Measurements from ENCODE around the gene COPS3.

Gene COPS3

GRCh38 chr17:17280613-17281549 lies at the start of gene COPS3:
Gene COPS3, minus strand, starts transcription at chr17:17281246. Its CDS starts 60 bp downstream, at chr17:17281186.
- Histone ChIP-seq H3K36me3 (ENCODE audit: control insufficient read depth, insufficient read depth, low read length) (no peaks in the 10 kb centered on the region), H3K4me3 (ENCODE audit: low read depth, low read length) (peak within 1 kb of the TSS; percentile 97)

GRCh38 chr17:17328251-17328650 lies 47.2 kb upstream of the COPS3 start:
- Histone ChIP-seq H3K4me3 (ENCODE audit: low read depth, low read length) (no peak overlapping the region), H3K9ac (ENCODE audit: low read depth, low read length) (no peak overlapping the region), H3K27me3 (ENCODE audit: control insufficient read depth, insufficient read depth, low read length) (no peaks in the 10 kb centered on the region), H3K9me3 (ENCODE audit: control insufficient read depth, insufficient read depth, low read length) (no peaks in the 10 kb centered on the region), H3K4me1 (ENCODE audit: control insufficient read depth, insufficient read depth, low read length) (no peaks in the 10 kb centered on the region), H3K36me3 (ENCODE audit: control insufficient read depth, insufficient read depth, low read length) (peaks cover 2% of the 10 kb centered on the region)

More at GRCh38 chr17:17280613-17281549, at the start of gene COPS3:
- Histone ChIP-seq H3K4me1 (ENCODE audit: control insufficient read depth, insufficient read depth, low read length) (no peaks in the 10 kb centered on the region), H3K27me3 (ENCODE audit: control insufficient read depth, insufficient read depth, low read length) (no peaks in the 10 kb centered on the region), H3K9ac (ENCODE audit: low read depth, low read length) (peak within 1 kb of the TSS; percentile 98), H3K9me3 (ENCODE audit: control insufficient read depth, insufficient read depth, low read length) (no peaks in the 10 kb centered on the region)

GRCh38 chr17:17326275-17326875 lies 45.3 kb upstream of the COPS3 start:
- peaks cover 7% of the 10 kb centered on the region for H3K36me3 ChIP-seq (ENCODE audit: control insufficient read depth, insufficient read depth, low read length)
- no peak overlapping the region for H3K9ac ChIP-seq (ENCODE audit: low read depth, low read length)
- H3K4me3 ChIP-seq (ENCODE audit: low read depth, low read length): no peak overlapping the region
- no peaks in the 10 kb centered on the region for H3K4me1 ChIP-seq (ENCODE audit: control insufficient read depth, insufficient read depth, low read length)
- no peaks in the 10 kb centered on the region for H3K9me3 ChIP-seq (ENCODE audit: control insufficient read depth, insufficient read depth, low read length)
- H3K27me3 ChIP-seq (ENCODE audit: control insufficient read depth, insufficient read depth, low read length): no peaks in the 10 kb centered on the region

- H3K4me3 ChIP-seq (ENCODE audit: low read depth, low read length): no peak overlapping the region
- no peaks in the 10 kb centered on the region for H3K9me3 ChIP-seq (ENCODE audit: control insufficient read depth, insufficient read depth, low read length)
- no peak overlapping the region for H3K9ac ChIP-seq (ENCODE audit: low read depth, low read length)
- H3K36me3 ChIP-seq (ENCODE audit: control insufficient read depth, insufficient read depth, low read length): peaks cover 7% of the 10 kb centered on the region
- no peaks in the 10 kb centered on the region for H3K4me1 ChIP-seq (ENCODE audit: control insufficient read depth, insufficient read depth, low read length)
- H3K27me3 ChIP-seq (ENCODE audit: control insufficient read depth, insufficient read depth, low read length): no peaks in the 10 kb centered on the region
Measured at GRCh38 chr17:17325816-17326215, 44.8 kb upstream of the COPS3 start.

GRCh38 chr17:17325228-17325627 lies 44.2 kb upstream of the COPS3 start:
- no peaks in the 10 kb centered on the region for H3K4me1 ChIP-seq (ENCODE audit: control insufficient read depth, insufficient read depth, low read length)
- H3K36me3 ChIP-seq (ENCODE audit: control insufficient read depth, insufficient read depth, low read length): peaks cover 7% of the 10 kb centered on the region
- H3K9ac ChIP-seq (ENCODE audit: low read depth, low read length): no peak overlapping the region
- no peaks in the 10 kb centered on the region for H3K9me3 ChIP-seq (ENCODE audit: control insufficient read depth, insufficient read depth, low read length)
- no peaks in the 10 kb centered on the region for H3K27me3 ChIP-seq (ENCODE audit: control insufficient read depth, insufficient read depth, low read length)
- H3K4me3 ChIP-seq (ENCODE audit: low read depth, low read length): no peak overlapping the region

GRCh38 chr17:17324616-17325015 lies 43.6 kb upstream of the COPS3 start:
- Histone ChIP-seq H3K4me1 (ENCODE audit: control insufficient read depth, insufficient read depth, low read length) (no peaks in the 10 kb centered on the region), H3K27me3 (ENCODE audit: control insufficient read depth, insufficient read depth, low read length) (no peaks in the 10 kb centered on the region), H3K4me3 (ENCODE audit: low read depth, low read length) (no peak overlapping the region), H3K9ac (ENCODE audit: low read depth, low read length) (no peak overlapping the region), H3K36me3 (ENCODE audit: control insufficient read depth, insufficient read depth, low read length) (peaks cover 7% of the 10 kb centered on the region), H3K9me3 (ENCODE audit: control insufficient read depth, insufficient read depth, low read length) (no peaks in the 10 kb centered on the region)

GRCh38 chr17:17322516-17323510 lies 41.8 kb upstream of the COPS3 start:
- H3K9me3 ChIP-seq (ENCODE audit: control insufficient read depth, insufficient read depth, low read length): no peaks in the 10 kb centered on the region
- no peak overlapping the region for H3K4me3 ChIP-seq (ENCODE audit: low read depth, low read length)
- no peak overlapping the region for H3K9ac ChIP-seq (ENCODE audit: low read depth, low read length)
- H3K27me3 ChIP-seq (ENCODE audit: control insufficient read depth, insufficient read depth, low read length): no peaks in the 10 kb centered on the region
- peaks cover 7% of the 10 kb centered on the region for H3K36me3 ChIP-seq (ENCODE audit: control insufficient read depth, insufficient read depth, low read length)
- no peaks in the 10 kb centered on the region for H3K4me1 ChIP-seq (ENCODE audit: control insufficient read depth, insufficient read depth, low read length)

- Histone ChIP-seq H3K27me3 (ENCODE audit: control insufficient read depth, insufficient read depth, low read length) (no peaks in the 10 kb centered on the region), H3K4me1 (ENCODE audit: control insufficient read depth, insufficient read depth, low read length) (no peaks in the 10 kb centered on the region), H3K36me3 (ENCODE audit: control insufficient read depth, insufficient read depth, low read length) (peaks cover 6% of the 10 kb centered on the region), H3K9ac (ENCODE audit: low read depth, low read length) (no peak overlapping the region), H3K9me3 (ENCODE audit: control insufficient read depth, insufficient read depth, low read length) (no peaks in the 10 kb centered on the region), H3K4me3 (ENCODE audit: low read depth, low read length) (no peak overlapping the region)
Measured at GRCh38 chr17:17321356-17322025, 40.4 kb upstream of the COPS3 start.

GRCh38 chr17:17320911-17321220 lies 39.8 kb upstream of the COPS3 start:
- no peaks in the 10 kb centered on the region for H3K27me3 ChIP-seq (ENCODE audit: control insufficient read depth, insufficient read depth, low read length)

GRCh38 chr17:17320188-17320910 lies 39.3 kb upstream of the COPS3 start:
- H3K4me3 ChIP-seq (ENCODE audit: low read depth, low read length): no peak overlapping the region
- no peaks in the 10 kb centered on the region for H3K27me3 ChIP-seq (ENCODE audit: control insufficient read depth, insufficient read depth, low read length)
- no peak overlapping the region for H3K9ac ChIP-seq (ENCODE audit: low read depth, low read length)
- no peaks in the 10 kb centered on the region for H3K9me3 ChIP-seq (ENCODE audit: control insufficient read depth, insufficient read depth, low read length)
- peaks cover 5% of the 10 kb centered on the region for H3K36me3 ChIP-seq (ENCODE audit: control insufficient read depth, insufficient read depth, low read length)
- H3K4me1 ChIP-seq (ENCODE audit: control insufficient read depth, insufficient read depth, low read length): no peaks in the 10 kb centered on the region

More at GRCh38 chr17:17320911-17321220, 39.8 kb upstream of the COPS3 start:
- H3K36me3 ChIP-seq (ENCODE audit: control insufficient read depth, insufficient read depth, low read length): peaks cover 5% of the 10 kb centered on the region
- no peak overlapping the region for H3K4me3 ChIP-seq (ENCODE audit: low read depth, low read length)
- no peak overlapping the region for H3K9ac ChIP-seq (ENCODE audit: low read depth, low read length)
- H3K4me1 ChIP-seq (ENCODE audit: control insufficient read depth, insufficient read depth, low read length): no peaks in the 10 kb centered on the region
- H3K9me3 ChIP-seq (ENCODE audit: control insufficient read depth, insufficient read depth, low read length): no peaks in the 10 kb centered on the region

Data from iPS-15b (cell line).